22Rv1 (cell line): Measurements from ENCODE around the gene JDP2.

ENCODE experiments used
- CTCF ChIP-seq: fragments of 450-650 bp; IDR thresholded peaks from 2 replicates; pipeline ENCODE4 v1.5.1; 2017; ENCODE audit warnings: mild to moderate bottlenecking
- ZFX ChIP-seq: fragments of 450-650 bp; IDR thresholded peaks from 2 replicates; pipeline ENCODE4 v1.6.1; 2017; ENCODE audit warnings: antibody characterized with exemption, borderline replicate concordance

- TF ChIP-seq CTCF (no peak), ZFX (no peak)
Observed at GRCh38 chr14:75495399-75495798, 67.6 kb downstream of the JDP2 start.
